HFFc6 (cell line): ENCODE data around the gene INSIG2. TPM values are rescaled to one million over a fixed set of nuclear protein-coding genes. Genes with fewer than 3 reads are reported as not detected.

Source experiments
- DNase-seq: peaks from one replicate; pipeline ENCODE4 v3.0.0-alpha.2; 2018
- H3K27ac Mint-ChIP-seq: 2 replicates; pipeline ENCODE4 v1.8.0; 2020; ENCODE audit warnings: mild to moderate bottlenecking, mixed read lengths
- H3K27me3 Mint-ChIP-seq: 2 replicates; pipeline ENCODE4 v1.8.0; 2021; ENCODE audit warnings: mild to moderate bottlenecking, moderate library complexity, mixed read lengths; ENCODE audit not compliant: insufficient read depth
- H3K36me3 Mint-ChIP-seq: 2 replicates; pipeline ENCODE4 v1.8.0; 2021; ENCODE audit warnings: low read depth, mixed read lengths
- H3K4me1 Mint-ChIP-seq: 2 replicates; pipeline ENCODE4 v1.8.0; 2020; ENCODE audit warnings: low read depth, mixed read lengths
- H3K4me3 Mint-ChIP-seq: 2 replicates; pipeline ENCODE4 v1.8.0; 2020; ENCODE audit warnings: mild to moderate bottlenecking, moderate library complexity, mixed read lengths
- H3K9me3 Mint-ChIP-seq: 2 replicates; pipeline ENCODE4 v1.8.0; 2020; ENCODE audit warnings: mild to moderate bottlenecking, mixed read lengths
- CTCF ChIP-seq: fragments of 200-600 bp; sonication (generic); IDR thresholded peaks from 2 replicates; pipeline ENCODE4 v1.5.0; 2021; ENCODE audit warnings: antibody characterized with exemption, mild to moderate bottlenecking
- total RNA-seq, 6 experiments: library from RNA; stranded (reverse); fragmentation: NEBNext Ultra II Directional; extraction: Animal tissue kit (Norgen Biotek cat#: 25700); gene quantifications; 2 replicates in 1 of 6; 3 replicates in 5 of 6; pipeline ENCODE4 v1.2.3, GENCODE V29; 2021

The INSIG2 gene
- total RNA-seq, 6 experiments from 2014 or later, result 9.6 to 12.2 (median 10.1) TPM

GRCh38 chr2:118153433-118153832 lies 65.2 kb downstream of the INSIG2 start:
- H3K27ac Mint-ChIP-seq, result no peak overlapping the region

GRCh38 chr2:118154176-118154575 lies 65.9 kb downstream of the INSIG2 start:
- H3K4me1 Mint-ChIP-seq, result no peaks in the 10 kb centered on the region

More at GRCh38 chr2:118153433-118153832, 65.2 kb downstream of the INSIG2 start:
- no peak for DNase-seq
- Mint-ChIP-seq H3K27me3 (no peaks in the 10 kb centered on the region; the same call in 1 of the 2 replicates), H3K9me3 (no peaks in the 10 kb centered on the region), H3K4me3 (no peak overlapping the region), H3K36me3 (no peaks in the 10 kb centered on the region), H3K4me1 (no peaks in the 10 kb centered on the region)
- TF ChIP-seq CTCF, result no peak

More at GRCh38 chr2:118154176-118154575, 65.9 kb downstream of the INSIG2 start:
- no peak overlapping the region for H3K27ac Mint-ChIP-seq
- H3K27me3 Mint-ChIP-seq, result no peaks in the 10 kb centered on the region; the same call in 1 of the 2 replicates
- H3K9me3 Mint-ChIP-seq, result no peaks in the 10 kb centered on the region
- DNase-seq, result no peak
- H3K36me3 Mint-ChIP-seq, result no peaks in the 10 kb centered on the region
- no peak overlapping the region for H3K4me3 Mint-ChIP-seq
- no peak for TF ChIP-seq CTCF

Other genes with a start within 250 kb of the INSIG2 start
- gene CCDC93, start 74.4 kb upstream of the INSIG2 start, total RNA-seq, result 10 to 100 TPM; 13.4 to 17.2 (median 14.4) TPM